ENCODE results near the gene APOD.

APOD gene

DNA sequence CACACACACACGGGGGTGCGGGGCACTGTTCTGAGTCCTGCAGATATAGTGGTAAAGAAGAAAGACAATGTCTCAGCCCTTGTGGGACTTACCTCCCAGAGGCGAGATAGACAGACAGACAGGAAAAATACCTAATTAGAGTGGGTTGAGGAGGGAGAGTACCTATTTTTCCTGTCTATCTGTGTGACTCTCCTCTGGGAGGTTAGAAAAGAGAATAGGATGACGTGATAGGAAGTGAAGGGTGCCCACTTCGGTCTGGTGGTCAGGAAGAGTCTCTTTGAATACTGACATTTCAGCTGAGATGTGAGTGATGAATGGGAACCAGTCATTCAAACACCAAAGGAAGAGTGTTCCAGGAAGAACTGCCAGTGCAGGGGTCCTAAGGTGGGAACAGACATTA is 4.1 kb upstream of the APOD start:
- no peak for DNase-seq (ENCODE audit: low read depth in 1 of 2, low spot score in 1 of 2)

GRCh38 chr3:195587406-195587805 is 3.7 kb upstream of the APOD start:
- no peak for DNase-seq (ENCODE audit: low read depth in 1 of 2, low spot score in 1 of 2)

- DNase-seq (ENCODE audit: low read depth in 1 of 2, low spot score in 1 of 2), result no peak
Observed at GRCh38 chr3:195584543-195584870, 767 bp upstream of the APOD start.

DNA sequence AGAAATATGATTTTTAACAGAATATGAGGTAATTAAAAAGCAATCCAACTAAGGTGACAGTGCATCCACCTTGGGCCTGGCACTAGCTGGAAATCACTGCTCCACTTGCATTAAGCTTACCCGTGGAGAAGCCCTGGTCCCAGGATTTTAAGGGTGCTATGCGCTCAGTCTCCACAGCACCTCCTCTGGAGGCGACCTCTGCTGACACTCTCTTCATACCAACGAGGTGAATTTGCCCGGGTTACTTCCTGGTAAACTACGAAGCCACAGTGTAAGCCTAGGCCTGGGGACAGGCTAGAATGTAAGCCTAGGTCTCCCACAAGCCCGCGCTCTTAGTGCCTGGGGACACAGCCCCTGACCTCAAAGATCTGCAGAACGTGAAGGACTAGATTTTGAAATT is 793 bp downstream of the APOD start:
- no peak for DNase-seq (ENCODE audit: low read depth in 1 of 2, low spot score in 1 of 2)

DNA sequence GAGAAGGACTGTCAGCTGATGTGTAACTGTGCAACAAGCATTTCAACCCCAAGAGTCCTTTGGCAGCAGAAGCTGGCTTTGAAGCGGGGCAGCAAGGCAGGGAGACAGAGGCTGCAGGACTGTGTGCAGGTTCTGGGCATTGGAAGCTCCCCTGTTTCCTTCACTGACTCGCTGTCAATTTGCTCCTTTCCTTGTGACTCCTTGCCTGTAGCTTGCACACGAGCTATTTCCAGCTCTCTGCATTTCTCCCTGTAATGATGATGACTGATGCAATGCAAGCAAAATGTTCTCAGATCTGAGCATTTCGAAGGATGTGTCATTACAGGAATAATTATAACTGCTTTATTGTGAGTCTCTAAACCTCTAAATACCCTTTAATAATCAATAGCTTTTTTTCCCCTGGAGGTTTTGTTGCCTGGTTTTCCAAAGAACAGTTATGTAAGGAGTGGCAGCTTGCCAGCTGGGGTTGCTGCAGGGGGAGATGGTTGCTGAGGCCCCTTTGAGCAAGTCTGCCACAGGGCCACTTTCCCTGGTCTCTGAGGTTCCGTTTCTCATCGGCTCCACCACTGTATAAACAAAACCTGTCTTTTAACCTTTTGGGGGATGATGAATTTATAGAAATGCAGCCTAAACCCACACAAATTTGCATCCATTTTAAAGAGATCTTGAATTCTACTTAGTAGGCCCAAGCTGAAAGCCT is 2.8 kb downstream of the APOD start:
- no peak for DNase-seq (ENCODE audit: low read depth in 1 of 2, low spot score in 1 of 2)

DNA sequence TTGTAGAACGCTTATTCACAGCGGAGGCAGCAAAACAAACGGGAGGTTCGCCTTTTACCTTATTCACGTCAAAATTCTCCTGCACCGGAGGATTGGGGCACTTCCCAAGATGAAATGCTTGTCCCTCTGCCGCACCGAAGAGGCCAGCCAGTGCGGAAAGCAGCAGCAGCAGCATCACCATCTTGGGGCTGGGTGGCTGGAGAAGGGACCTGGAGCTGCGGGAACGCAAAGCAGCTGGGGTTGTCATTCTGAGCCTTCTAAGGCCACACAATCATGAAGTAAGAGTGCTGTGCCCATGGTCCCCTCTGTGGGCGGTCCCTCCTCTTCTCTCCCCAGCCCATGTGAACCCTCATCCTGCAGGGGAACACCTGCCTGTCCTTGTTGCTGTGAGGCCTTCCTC is 4.5 kb downstream of the APOD start:
- no peak for DNase-seq (ENCODE audit: low read depth in 1 of 2, low spot score in 1 of 2)

- DNase-seq (ENCODE audit: low read depth in 1 of 2, low spot score in 1 of 2), result no peak
Observed at GRCh38 chr3:195578565-195578964, 5.2 kb downstream of the APOD start.

DNA sequence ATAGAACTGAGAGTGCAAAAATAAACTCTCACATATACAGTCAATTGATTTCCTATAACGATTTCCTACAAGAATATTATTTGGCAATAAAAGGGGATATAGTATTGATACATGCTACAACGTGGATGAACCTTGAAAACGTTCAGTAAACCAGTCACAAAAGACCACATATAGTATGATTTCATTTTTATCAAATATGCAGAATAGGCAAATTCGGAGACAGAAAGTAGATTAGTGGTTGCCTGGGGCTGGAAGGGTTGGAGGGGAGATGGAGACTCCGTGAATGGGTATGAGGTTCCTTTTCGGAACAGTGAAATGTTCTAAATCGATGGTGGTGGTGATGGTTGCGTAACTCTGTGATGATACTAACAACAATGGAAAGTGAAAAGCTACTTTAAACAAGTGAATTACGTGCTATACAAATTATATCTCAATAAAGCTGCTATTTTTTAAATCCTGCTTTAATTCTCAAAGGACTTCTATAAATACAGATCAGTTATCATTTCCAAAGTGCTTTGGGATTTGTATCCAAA is 6.0 kb downstream of the APOD start:
- no peak for DNase-seq (ENCODE audit: low read depth in 1 of 2, low spot score in 1 of 2)

DNA sequence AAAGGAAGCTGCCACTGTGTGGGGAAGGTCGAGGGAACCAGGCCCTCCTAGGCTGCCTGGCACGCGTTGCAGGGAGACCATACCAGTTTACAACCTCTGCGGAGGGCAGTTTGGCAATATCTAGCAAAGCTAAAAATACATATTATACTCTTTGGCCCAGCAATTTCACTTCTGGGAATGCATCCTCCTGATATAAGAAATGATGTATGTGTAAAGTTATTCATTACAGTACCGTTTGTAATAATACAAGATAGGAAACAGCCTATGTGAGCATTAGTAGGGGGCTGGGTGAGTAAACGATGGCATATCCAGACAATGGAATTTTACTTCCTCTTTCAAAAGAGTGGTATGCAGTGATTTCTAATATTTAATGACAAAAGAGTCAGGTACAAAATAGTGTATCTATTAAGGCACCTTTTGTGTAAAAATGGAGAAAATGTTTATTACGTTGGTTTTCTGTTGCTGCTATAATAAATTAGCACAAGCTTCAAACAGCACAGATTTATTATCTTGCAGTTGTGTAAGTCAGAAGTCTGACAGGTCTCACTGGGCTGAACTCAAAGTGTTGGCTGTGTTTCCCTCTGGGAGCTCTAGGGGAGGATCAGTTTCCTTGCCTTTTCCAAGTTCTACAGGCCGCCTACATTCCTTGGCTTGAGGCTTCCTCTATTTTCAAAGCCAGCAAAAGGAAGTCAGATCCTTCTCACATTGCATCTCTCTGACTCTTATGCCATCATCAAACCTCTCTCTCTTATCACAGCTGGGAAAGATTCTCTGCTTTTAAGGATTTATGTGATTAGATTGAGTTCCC is 9.0 kb downstream of the APOD start:
- DNase-seq (ENCODE audit: low read depth in 1 of 2, low spot score in 1 of 2), result no peak

- DNase-seq (ENCODE audit: low read depth in 1 of 2, low spot score in 1 of 2), result no peak
Observed at GRCh38 chr3:195573611-195574496, 9.9 kb downstream of the APOD start.

DNA sequence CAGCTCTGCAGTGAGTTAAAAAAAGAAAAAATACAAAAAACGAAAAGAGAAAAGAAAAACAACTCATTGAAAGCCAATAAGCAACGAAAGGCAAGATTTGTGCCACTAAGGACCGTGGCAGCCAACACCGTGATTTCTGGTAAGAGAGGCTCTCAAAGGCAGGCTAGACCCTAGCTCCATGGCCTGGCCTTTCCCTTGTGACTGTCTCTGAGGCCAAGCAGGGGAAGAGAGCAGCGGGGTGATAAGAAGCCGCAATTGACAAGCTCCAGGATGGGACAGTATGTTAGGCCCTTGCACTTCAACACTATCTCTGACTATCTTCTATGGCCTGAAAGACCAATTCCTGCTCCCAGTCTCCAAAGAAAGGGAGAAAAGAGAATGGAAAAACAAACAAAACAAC is 12.4 kb downstream of the APOD start:
- no peak for DNase-seq (ENCODE audit: low read depth in 1 of 2, low spot score in 1 of 2)

DNA sequence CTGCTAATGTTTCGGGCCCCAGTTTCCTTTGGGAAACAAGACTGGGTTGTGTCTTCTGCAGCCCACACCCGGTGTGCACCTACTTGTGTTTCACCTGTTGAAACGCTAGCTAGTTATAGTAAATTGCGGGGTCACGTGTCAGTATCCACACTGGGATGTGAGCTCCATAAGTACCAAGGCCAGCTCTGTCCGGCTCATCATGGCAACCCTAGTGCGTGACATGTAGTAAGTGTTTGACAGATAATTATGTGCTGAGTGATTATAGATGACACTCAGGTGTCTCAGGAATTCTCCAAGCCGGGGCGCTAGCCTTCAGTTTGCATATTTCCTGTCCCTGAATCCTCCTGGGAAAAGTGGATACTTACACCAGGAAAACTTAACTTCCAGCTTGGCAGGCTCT is 12.8 kb downstream of the APOD start:
- DNase-seq (ENCODE audit: low read depth in 1 of 2, low spot score in 1 of 2), result no peak

- DNase-seq (ENCODE audit: low read depth in 1 of 2, low spot score in 1 of 2), result no peak
Observed at GRCh38 chr3:195570344-195570743, 13.4 kb downstream of the APOD start.

- DNase-seq (ENCODE audit: low read depth in 1 of 2, low spot score in 1 of 2), result no peak
Observed at GRCh38 chr3:195568630-195569029, 15.1 kb downstream of the APOD start.

DNA sequence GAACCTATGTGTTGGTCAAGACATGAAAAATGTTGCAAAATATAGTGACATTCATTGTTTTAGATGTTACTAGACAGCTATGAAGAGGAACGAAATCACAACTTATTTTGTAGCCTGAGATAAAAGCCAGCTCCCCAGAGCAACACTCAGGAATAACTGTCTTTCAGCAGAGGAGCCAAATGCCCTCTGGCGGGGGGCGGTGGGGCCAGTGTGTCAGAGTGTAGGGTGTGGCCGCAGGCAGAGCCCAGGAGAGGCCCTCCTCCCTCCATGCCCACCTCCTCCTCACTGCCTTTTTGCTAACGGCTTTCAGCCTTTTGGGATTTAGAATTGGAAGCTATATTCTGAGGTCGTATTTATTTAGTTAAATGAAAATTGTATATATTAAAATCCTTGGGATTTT is 16.9 kb downstream of the APOD start:
- no peak for DNase-seq (ENCODE audit: low read depth in 1 of 2, low spot score in 1 of 2)

GRCh38 chr3:195565716-195566115 is 18.0 kb downstream of the APOD start:
- DNase-seq (ENCODE audit: low read depth in 1 of 2, low spot score in 1 of 2), result no peak

DNA sequence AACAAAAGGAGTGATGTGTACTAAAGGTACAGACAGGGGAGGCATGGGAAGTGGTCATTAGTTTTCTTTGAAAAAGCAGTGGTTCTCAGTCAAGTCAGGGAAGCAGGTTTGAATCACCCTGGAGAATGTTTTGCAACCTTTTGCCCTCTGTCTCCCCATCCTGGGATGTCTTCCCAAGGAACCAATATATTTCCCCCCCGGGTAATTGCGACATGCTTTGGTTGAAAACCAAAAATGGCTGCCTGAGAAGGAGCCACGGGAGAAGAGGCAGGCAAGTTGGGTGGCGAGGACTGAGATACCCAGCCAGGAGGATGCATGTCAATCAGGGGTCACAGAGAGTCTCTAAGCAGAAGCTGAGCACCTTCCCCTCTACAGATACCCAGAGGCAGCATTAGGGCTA is 20.4 kb downstream of the APOD start:
- no peak for DNase-seq (ENCODE audit: low read depth in 1 of 2, low spot score in 1 of 2)

DNA sequence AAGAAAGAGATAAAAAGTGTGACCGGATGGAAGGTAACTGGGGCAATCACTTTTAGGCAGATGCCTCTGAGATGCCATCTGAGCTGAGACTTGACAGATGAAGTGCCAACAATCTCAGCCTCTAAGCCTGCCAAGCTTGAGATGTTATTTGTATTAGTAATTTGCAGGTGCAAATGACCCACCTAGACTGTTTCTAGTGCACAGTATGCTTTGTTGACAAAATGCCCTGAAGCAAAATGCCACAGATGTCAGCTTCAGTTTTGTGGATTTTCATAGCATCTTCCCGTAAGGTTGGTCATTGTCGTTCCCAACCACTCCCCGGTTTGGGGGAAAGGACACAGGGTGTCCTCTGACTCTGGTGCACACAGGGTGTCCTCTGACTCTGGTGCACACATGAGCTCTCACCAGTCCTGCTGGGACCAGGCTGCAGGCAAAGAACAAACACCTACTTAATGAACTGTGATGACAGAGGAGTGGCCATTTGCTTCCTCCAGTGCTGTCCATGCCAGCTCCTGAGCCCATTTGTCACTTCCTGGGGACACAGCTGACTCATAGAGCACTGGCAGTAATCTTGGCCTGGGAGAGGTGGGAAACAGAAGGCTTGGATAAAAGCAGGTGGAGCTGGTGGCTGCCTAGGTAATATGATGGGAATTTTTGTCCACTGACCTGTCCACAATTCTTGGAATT is 23.9 kb downstream of the APOD start:
- no peak for DNase-seq (ENCODE audit: low read depth in 1 of 2, low spot score in 1 of 2)

DNA sequence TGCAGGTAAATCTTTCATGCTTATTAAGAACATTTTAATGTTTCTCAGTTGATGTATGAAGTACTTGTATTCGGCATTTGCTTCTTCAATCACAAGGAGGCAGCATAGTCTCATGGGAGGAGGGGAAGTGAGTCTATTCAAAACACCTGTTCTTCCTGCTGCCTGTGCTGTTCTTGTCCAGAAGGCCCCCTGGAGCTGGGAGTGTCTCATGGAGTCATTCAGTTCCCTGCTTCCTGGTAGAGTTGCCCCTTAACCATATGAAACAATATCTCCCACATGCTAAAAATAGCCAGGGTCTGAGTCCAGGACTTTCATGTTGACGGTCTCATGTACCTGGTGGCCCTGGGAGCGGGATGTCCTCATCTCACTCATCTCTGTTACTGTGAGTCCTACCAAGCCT is 25.1 kb downstream of the APOD start:
- no peak for DNase-seq (ENCODE audit: low read depth in 1 of 2, low spot score in 1 of 2)

DNA sequence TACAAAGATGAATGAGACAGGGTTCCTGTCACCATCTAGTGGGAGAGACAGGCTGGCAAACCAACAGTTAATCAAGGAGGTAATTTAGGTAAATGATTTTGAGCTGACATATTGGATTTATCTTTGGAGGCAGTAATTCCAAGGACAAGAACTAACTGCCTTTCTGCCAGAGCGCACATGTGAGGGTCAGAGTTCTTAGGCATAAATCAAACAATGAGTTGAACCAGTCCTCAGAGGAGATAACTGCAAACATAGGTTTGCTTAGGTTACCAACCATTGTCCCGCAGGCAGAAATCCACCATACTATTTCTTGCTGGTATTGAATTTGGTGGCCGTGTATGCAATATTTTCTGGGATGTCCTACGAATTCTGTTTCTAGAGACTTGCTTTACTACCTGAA is 26.4 kb downstream of the APOD start:
- DNase-seq (ENCODE audit: low read depth in 1 of 2, low spot score in 1 of 2), result no peak

DNA sequence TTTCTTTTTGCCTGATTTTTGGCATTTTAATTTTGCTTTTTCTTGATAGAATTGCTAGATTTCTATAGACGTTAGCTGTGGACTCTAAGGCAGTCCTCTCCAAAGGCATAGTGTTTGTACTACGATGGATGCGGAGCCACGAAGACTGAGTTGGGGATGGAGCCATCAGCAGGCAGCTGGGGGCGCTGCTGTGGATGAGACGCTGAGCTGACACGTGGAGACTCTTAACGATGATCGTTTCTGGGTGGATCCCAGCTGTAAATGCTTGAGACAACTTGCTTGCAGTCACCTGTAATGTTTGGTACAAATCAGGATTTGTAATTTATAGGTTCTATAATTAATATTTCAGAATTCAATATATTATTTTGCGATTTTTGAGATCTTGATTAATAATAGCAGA is 27.4 kb downstream of the APOD start:
- no peak for DNase-seq (ENCODE audit: low read depth in 1 of 2, low spot score in 1 of 2)

Data from stimulated activated CD4-positive, alpha-beta T cell treated with anti-CD3 and anti-CD28 coated beads, Interleukin-15, amount 100 ng/mL, for 1 hour (primary cell).